ENCODE data around the gene TBC1D26. TPM values are rescaled to one million over a fixed set of nuclear protein-coding genes. Genes with fewer than 3 reads are reported as not detected.

TBC1D26 gene
- total and polyA plus RNA-seq, 2 donors from 2014 or later: not detected

DNA sequence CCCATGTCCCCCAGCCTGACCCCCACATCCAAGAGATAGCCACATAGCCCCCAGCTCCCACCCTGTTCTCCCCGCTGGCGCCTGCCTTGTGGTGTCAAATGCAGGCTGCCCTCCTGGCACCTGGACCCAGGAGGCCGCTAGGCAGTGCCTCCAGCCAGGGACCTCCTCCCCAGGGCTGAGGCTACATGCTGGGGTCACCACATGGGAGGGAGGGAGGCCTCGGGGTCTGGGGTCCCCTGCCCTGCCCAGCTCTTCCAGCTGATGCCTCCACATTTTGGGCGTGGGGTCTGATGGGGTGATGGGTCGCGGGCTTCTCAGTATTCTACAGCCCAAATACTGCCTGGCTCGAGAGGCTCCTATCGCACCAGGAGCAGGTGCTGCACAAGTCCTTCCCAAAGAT, 9.5 kb downstream of the TBC1D26 start:
- TF ChIP-seq, protein P1, sequence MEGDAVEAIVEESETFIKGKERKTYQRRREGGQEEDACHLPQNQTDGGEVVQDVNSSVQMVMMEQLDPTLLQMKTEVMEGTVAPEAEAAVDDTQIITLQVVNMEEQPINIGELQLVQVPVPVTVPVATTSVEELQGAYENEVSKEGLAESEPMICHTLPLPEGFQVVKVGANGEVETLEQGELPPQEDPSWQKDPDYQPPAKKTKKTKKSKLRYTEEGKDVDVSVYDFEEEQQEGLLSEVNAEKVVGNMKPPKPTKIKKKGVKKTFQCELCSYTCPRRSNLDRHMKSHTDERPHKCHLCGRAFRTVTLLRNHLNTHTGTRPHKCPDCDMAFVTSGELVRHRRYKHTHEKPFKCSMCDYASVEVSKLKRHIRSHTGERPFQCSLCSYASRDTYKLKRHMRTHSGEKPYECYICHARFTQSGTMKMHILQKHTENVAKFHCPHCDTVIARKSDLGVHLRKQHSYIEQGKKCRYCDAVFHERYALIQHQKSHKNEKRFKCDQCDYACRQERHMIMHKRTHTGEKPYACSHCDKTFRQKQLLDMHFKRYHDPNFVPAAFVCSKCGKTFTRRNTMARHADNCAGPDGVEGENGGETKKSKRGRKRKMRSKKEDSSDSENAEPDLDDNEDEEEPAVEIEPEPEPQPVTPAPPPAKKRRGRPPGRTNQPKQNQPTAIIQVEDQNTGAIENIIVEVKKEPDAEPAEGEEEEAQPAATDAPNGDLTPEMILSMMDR (IDR thresholded peaks at IDR 0.05; ENCODE audit: borderline replicate concordance, extremely low read depth, insufficient read depth): no peak
- Histone ChIP-seq H3K27me3 (ENCODE audit: control insufficient read depth, insufficient read depth, low read length) (no peaks in the 10 kb centered on the region), H3K9me3 (ENCODE audit: control insufficient read depth in 2 of 3, insufficient read depth in 1 of 3, low read length in 3 of 3) (no peaks in the 10 kb centered on the region), H3K36me3 (ENCODE audit: control insufficient read depth in 2 of 3, insufficient read depth in 3 of 3, low read length in 3 of 3) (no peaks in the 10 kb centered on the region), H3K4me3 (ENCODE audit: low read length in 3 of 3) (no peak overlapping the region), H3K4me1 (ENCODE audit: control insufficient read depth in 2 of 3, insufficient read depth in 2 of 3, low read depth in 1 of 3, low read length in 3 of 3) (no peaks in the 10 kb centered on the region), H3K9ac (ENCODE audit: low read length in 3 of 3) (no peak overlapping the region), H3K27ac (ENCODE audit: low read depth in 2 of 2, low read length in 2 of 2) (no peak overlapping the region)
- intact Hi-C loops (cut with DNase I): no loop called here
- FAIRE-seq: no peak
- peak in 1 of 5 donors; percentile 52 for DNase-seq

DNA sequence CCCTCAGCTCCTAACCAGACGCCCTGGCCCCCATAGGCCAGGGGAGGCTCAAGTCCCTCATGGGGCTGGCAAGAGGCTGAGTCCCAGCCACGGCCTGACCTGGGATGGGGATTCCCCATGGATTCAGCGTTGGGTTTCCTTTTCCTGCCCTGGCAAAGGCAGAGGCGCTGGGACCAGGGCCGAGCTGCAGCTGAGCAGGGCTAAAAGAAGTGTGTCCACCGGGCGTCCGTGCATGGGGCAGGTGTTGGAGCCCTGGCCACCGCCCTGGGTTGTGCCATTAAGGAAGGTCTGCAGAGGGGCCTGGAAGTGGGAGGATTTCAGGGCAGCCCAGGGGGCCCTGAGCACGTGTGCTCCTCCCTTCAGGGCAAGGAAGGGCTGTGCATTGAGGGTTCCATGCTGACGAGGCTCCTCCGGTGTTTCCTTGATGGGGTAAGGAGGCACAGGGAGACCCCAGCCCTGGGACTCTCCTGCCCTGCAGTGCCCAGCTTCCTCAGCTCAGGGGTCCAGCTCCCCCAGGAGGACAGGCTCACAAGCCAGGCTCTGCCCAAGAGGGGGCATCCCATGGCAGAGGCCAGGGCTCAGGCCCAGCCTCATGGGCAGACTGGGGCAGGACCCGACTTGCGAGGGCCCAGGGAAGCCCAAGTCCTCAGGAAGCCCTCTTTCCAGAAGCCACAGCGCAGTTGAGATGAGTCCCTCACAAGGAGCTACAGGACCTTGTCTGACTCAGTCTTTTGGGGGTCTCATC, 10.1 kb downstream of the TBC1D26 start:
- no peak overlapping the region for H3K27ac ChIP-seq (ENCODE audit: low read depth in 2 of 2, low read length in 2 of 2)
- TF ChIP-seq, protein P1 (IDR thresholded peaks at IDR 0.05; ENCODE audit: borderline replicate concordance, extremely low read depth, insufficient read depth): no peak
- no peak overlapping the region for H3K4me3 ChIP-seq (ENCODE audit: low read length in 3 of 3)
- DNase-seq (peak in 1 of 5 donors; percentile 63), FAIRE-seq (no peak)
- H3K36me3 ChIP-seq (ENCODE audit: control insufficient read depth in 2 of 3, insufficient read depth in 3 of 3, low read length in 3 of 3): no peaks in the 10 kb centered on the region
- H3K4me1 ChIP-seq (ENCODE audit: control insufficient read depth in 2 of 3, insufficient read depth in 2 of 3, low read depth in 1 of 3, low read length in 3 of 3): no peaks in the 10 kb centered on the region
- no peak overlapping the region for H3K9ac ChIP-seq (ENCODE audit: low read length in 3 of 3)
- no peaks in the 10 kb centered on the region for H3K9me3 ChIP-seq (ENCODE audit: control insufficient read depth in 2 of 3, insufficient read depth in 1 of 3, low read length in 3 of 3)
- H3K27me3 ChIP-seq (ENCODE audit: control insufficient read depth, insufficient read depth, low read length): no peaks in the 10 kb centered on the region
- intact Hi-C loops (cut with DNase I): no loop called here

DNA sequence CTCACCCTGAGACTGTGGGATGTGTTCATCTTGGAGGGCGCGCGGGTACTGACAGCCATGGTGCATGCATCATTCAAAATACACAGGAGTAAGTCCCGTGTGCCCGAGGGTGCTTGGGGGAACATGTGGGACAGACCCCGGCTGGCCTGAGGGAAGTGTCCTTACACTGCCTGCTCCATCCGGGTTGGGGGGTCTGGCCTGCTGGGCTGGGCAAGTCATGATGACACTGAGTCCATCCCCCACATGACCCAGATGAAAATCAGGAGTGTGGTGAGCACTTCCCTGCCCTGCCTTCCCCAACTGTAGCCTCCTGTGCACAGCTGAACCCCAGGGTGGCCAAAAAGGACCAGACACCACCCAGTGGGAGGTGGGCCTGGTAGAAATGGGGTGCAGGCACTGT, 10.8 kb downstream of the TBC1D26 start:
- TF ChIP-seq, protein P1 (IDR thresholded peaks at IDR 0.05; ENCODE audit: borderline replicate concordance, extremely low read depth, insufficient read depth): no peak
- FAIRE-seq (no peak), DNase-seq (no peak)
- intact Hi-C loops (cut with DNase I): no loop called here
- Histone ChIP-seq H3K27ac (ENCODE audit: low read depth in 2 of 2, low read length in 2 of 2) (no peak overlapping the region), H3K4me3 (ENCODE audit: low read length in 3 of 3) (no peak overlapping the region), H3K36me3 (ENCODE audit: control insufficient read depth in 2 of 3, insufficient read depth in 3 of 3, low read length in 3 of 3) (no peaks in the 10 kb centered on the region), H3K27me3 (ENCODE audit: control insufficient read depth, insufficient read depth, low read length) (no peaks in the 10 kb centered on the region), H3K9me3 (ENCODE audit: control insufficient read depth in 2 of 3, insufficient read depth in 1 of 3, low read length in 3 of 3) (no peaks in the 10 kb centered on the region), H3K4me1 (ENCODE audit: control insufficient read depth in 2 of 3, insufficient read depth in 2 of 3, low read depth in 1 of 3, low read length in 3 of 3) (no peaks in the 10 kb centered on the region), H3K9ac (ENCODE audit: low read length in 3 of 3) (no peak overlapping the region)

Data from kidney (tissue), 14 donors.